HepG2 (cell line): ENCODE measurements around the gene PARD3. TPM values are rescaled to one million over a fixed set of nuclear protein-coding genes. Genes with fewer than 3 reads are reported as not detected.

ENCODE experiments used
- ATAD3A ChIP-seq: sonication (generic); formaldehyde crosslinking; IDR thresholded peaks from 2 replicates; pipeline ENCODE4 v1.4.0; 2020; ENCODE audit warnings: missing genetic modification reagents
- ATF6 ChIP-seq: sonication (generic); formaldehyde crosslinking; conservative IDR thresholded peaks from 2 replicates; pipeline ENCODE4 v1.4.0; 2020; ENCODE audit warnings: missing genetic modification reagents
- ATRX ChIP-seq: sonication (generic); formaldehyde crosslinking; IDR thresholded peaks from 2 replicates; pipeline ENCODE4 v1.4.0; 2020; ENCODE audit warnings: missing genetic modification reagents, borderline replicate concordance
- CHD4 ChIP-seq: fragments of 200-600 bp; sonication (generic); IDR thresholded peaks from 2 replicates; pipeline ENCODE4 v1.7.0; 2017; ENCODE audit warnings: mild to moderate bottlenecking, low read length, borderline replicate concordance
- CSRNP1 ChIP-seq: sonication (generic); formaldehyde crosslinking; IDR thresholded peaks from 2 replicates; pipeline ENCODE4 v1.8.1; 2023; ENCODE audit warnings: mild to moderate bottlenecking, missing genetic modification reagents
- EED ChIP-seq: sonication (generic); formaldehyde crosslinking; IDR thresholded peaks from 2 replicates; pipeline ENCODE4 v1.5.0; 2020; ENCODE audit warnings: mild to moderate bottlenecking, missing genetic modification reagents
- FOXJ3 ChIP-seq: sonication (generic); formaldehyde crosslinking; IDR thresholded peaks from 2 replicates; pipeline ENCODE4 v1.4.0; 2020; ENCODE audit warnings: missing genetic modification reagents, mild to moderate bottlenecking, borderline replicate concordance
- GTF2F1 ChIP-seq: fragments of 150-350 bp; IDR thresholded peaks from 2 replicates; pipeline ENCODE4 v1.6.1; 2014; ENCODE audit warnings: low read length
- RFX1 ChIP-seq: fragments of 450-650 bp; IDR thresholded peaks from 2 replicates; pipeline ENCODE4 v1.6.1; 2017
- RXRB ChIP-seq: IDR thresholded peaks from 2 replicates; pipeline ENCODE4 v1.6.1; 2016; ENCODE audit warnings: borderline replicate concordance, missing genetic modification reagents, missing compliant biosample characterization
- SETDB1 ChIP-seq: sonication (generic); formaldehyde crosslinking; IDR thresholded peaks from 2 replicates; pipeline ENCODE4 v1.5.1; 2020; ENCODE audit warnings: missing genetic modification reagents, mild to moderate bottlenecking, borderline replicate concordance
- U2AF1 ChIP-seq: fragments of 200-400 bp; formaldehyde crosslinking; optimal IDR thresholded peaks from 2 replicates; pipeline ENCODE3; 2017; ENCODE audit warnings: mild to moderate bottlenecking, low read depth, low read length
- ZNF224 ChIP-seq: sonication (generic); formaldehyde crosslinking; IDR thresholded peaks from 2 replicates; pipeline ENCODE4 v1.5.0; 2020; ENCODE audit warnings: mild to moderate bottlenecking, missing genetic modification reagents
- ZNF713 ChIP-seq: sonication (generic); formaldehyde crosslinking; IDR thresholded peaks from 2 replicates; pipeline ENCODE4 v1.4.0; 2020; ENCODE audit warnings: mild to moderate bottlenecking, missing genetic modification reagents
- ZNF75D ChIP-seq: sonication (generic); formaldehyde crosslinking; IDR thresholded peaks from 2 replicates; pipeline ENCODE4 v1.8.1; 2023; ENCODE audit warnings: missing genetic modification reagents, mild to moderate bottlenecking, borderline replicate concordance
- polyA plus RNA-seq, 8 experiments: library from polyadenylated mRNA; depleted of rRNA in 3 of 8; stranded (reverse) in 7 of 8; unstranded in 1 of 8; fragments of >200 nt; fragmentation: Illumina TruSeq in 4 of 8; extraction: Trizol in 4 of 8; gene quantifications; 2 replicates each; pipeline versions ENCODE4 v1.2.1 to v1.2.3, GENCODE V29; 2011 to 2016; ENCODE audit warnings: low read depth in 4 of 8, missing spikeins in 1 of 8, mixed read lengths in 1 of 8; ENCODE audit not compliant: insufficient read depth in 1 of 8
- total RNA-seq, 5 experiments: library from RNA; depleted of rRNA; stranded (reverse); fragments of >200 nt; fragmentation: Illumina TruSeq; extraction: Trizol; gene quantifications; 2 replicates each; pipeline ENCODE4 v1.2.3, GENCODE V29; 2016; ENCODE audit warnings: low read depth in 1 of 5
- TF ChIP-seq, protein P1 (sequence below): IDR thresholded peaks from 2 replicates; pipeline ENCODE4 v1.6.1; 2016

The PARD3 gene
- total and polyA plus RNA-seq, 2 of the 13 experiments (the other 11 are each of a cell fraction or from before 2014, with no cell fraction given) = 40.9 to 60.0 TPM

DNA sequence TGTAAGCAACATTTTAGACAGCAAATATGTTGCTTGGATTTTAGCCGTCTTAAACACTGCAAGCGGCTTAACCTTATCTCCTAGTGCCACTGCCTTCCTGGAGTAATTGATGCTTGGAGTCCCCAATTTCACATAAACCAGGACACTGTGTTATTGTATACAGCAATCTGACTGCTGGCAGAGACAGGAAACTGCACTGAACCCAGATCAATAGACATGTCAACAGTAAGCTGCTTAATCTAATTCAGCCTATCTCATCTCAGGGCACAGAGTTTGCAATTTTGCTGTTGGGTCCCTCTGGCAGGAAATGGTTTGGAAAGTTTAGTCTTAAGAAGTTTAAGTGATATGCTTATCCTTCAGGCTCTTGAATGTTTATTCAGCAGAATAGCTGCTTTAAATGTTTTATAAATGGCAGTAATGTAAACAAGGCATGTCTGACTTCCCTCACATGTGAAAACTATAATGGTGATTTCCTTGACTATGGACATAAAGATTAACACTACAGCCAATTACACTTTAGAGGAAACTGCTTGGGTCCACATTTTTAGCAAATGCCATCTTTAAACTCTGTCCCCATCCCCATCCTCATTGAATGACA, 598.6 kb downstream of the PARD3 start (continued):
- no peak for TF ChIP-seq ATF6
- no peak for TF ChIP-seq RFX1
- no peak for TF ChIP-seq SETDB1 (CRISPR knock-in tag)
- TF ChIP-seq RXRB (CRISPR knock-in tag) = no peak; the same call in 1 of the 2 replicates
- TF ChIP-seq CSRNP1 (CRISPR knock-in tag) = no peak
- TF ChIP-seq, protein P1, sequence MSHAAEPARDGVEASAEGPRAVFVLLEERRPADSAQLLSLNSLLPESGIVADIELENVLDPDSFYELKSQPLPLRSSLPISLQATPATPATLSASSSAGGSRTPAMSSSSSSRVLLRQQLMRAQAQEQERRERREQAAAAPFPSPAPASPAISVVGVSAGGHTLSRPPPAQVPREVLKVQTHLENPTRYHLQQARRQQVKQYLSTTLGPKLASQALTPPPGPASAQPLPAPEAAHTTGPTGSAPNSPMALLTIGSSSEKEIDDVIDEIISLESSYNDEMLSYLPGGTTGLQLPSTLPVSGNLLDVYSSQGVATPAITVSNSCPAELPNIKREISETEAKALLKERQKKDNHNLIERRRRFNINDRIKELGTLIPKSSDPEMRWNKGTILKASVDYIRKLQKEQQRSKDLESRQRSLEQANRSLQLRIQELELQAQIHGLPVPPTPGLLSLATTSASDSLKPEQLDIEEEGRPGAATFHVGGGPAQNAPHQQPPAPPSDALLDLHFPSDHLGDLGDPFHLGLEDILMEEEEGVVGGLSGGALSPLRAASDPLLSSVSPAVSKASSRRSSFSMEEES (CRISPR knock-in tag) = no peak
- TF ChIP-seq EED (CRISPR knock-in tag) = no peak
- no peak for TF ChIP-seq U2AF1
- 0 out of 2 replicates have a peak, but pooled peaks have one; percentile 43 for TF ChIP-seq FOXJ3 (CRISPR knock-in tag)
- no peak for TF ChIP-seq GTF2F1
- TF ChIP-seq CHD4 = no peak
- TF ChIP-seq ZNF713 (CRISPR knock-in tag) = no peak
- no peak for TF ChIP-seq ATAD3A (CRISPR knock-in tag)
- TF ChIP-seq ATRX (CRISPR knock-in tag) = no peak
- TF ChIP-seq ZNF75D (CRISPR knock-in tag) = no peak
- TF ChIP-seq ZNF224 (CRISPR knock-in tag) = no peak
- TF ChIP-seq, all 625 proteins: peak for 81
